Endothelial cell (in vitro differentiated cells): ENCODE results near the gene C19orf73. TPM values are rescaled to one million over a fixed set of nuclear protein-coding genes. Genes with fewer than 3 reads are reported as not detected.

ENCODE experiments used
- DNase-seq: peaks from one replicate; pipeline ENCODE4 v3.0.0; 2021; ENCODE audit warnings: low spot score
- H3K27ac Mint-ChIP-seq: one replicate; pipeline ENCODE4 v1.8.0; 2021; ENCODE audit warnings: mixed read lengths, inconsistent platforms; ENCODE audit not compliant: unreplicated experiment
- H3K27me3 Mint-ChIP-seq: one replicate; pipeline ENCODE4 v1.8.0; 2021; ENCODE audit warnings: mild to moderate bottlenecking, moderate library complexity, mixed read lengths, inconsistent platforms; ENCODE audit not compliant: unreplicated experiment
- H3K36me3 Mint-ChIP-seq: one replicate; pipeline ENCODE4 v1.8.0; 2021; ENCODE audit warnings: mild to moderate bottlenecking, low read depth, mixed read lengths, inconsistent platforms; ENCODE audit not compliant: unreplicated experiment
- H3K4me1 Mint-ChIP-seq: one replicate; pipeline ENCODE4 v1.8.0; 2021; ENCODE audit warnings: mild to moderate bottlenecking, mixed read lengths, inconsistent platforms; ENCODE audit not compliant: unreplicated experiment
- H3K4me3 Mint-ChIP-seq: one replicate; pipeline ENCODE4 v1.8.0; 2021; ENCODE audit warnings: mild to moderate bottlenecking, mixed read lengths, inconsistent platforms; ENCODE audit not compliant: unreplicated experiment
- H3K9me3 Mint-ChIP-seq: one replicate; pipeline ENCODE4 v1.8.0; 2021; ENCODE audit warnings: mixed read lengths, inconsistent platforms; ENCODE audit not compliant: unreplicated experiment
- CTCF ChIP-seq: fragments of 200-600 bp; sonication (generic); IDR thresholded peaks from one replicate; pipeline ENCODE4 v1.5.0; 2021; ENCODE audit warnings: antibody characterized with exemption; ENCODE audit not compliant: unreplicated experiment
- long read RNA-seq: library from polyadenylated mRNA; unstranded; transcript quantifications from one replicate; pipeline ENCODE4 v2.0.0, GENCODE V29; 2020; ENCODE audit not compliant: unreplicated experiment
- total RNA-seq: library from RNA; stranded (reverse); fragmentation: NEBNext Ultra II Directional; extraction: Animal tissue kit (Norgen Biotek cat#: 25700); gene quantifications from one replicate; pipeline ENCODE4 v1.2.1, GENCODE V29; 2021; ENCODE audit not compliant: unreplicated experiment

Gene C19orf73
- total RNA-seq: 0.51 TPM
- long read RNA-seq: 0 reads

GRCh38 chr19:49118565-49119410, at the start of gene C19orf73:
C19orf73 (minus strand) TSS chr19:49119143; CDS start chr19:49119022, 121 bp downstream.
- peak within 1 kb of the TSS; percentile 89 for H3K4me3 Mint-ChIP-seq
- H3K4me1 Mint-ChIP-seq: peaks cover 17% of the 10 kb centered on the region
- peaks cover 10% of the 10 kb centered on the region for H3K36me3 Mint-ChIP-seq
- DNase-seq: peak; percentile 95
- peak within 1 kb of the TSS; percentile 45 for H3K27ac Mint-ChIP-seq
- peaks cover 22% of the 10 kb centered on the region for H3K27me3 Mint-ChIP-seq
- peak; percentile 21 for TF ChIP-seq CTCF
- no peaks in the 10 kb centered on the region for H3K9me3 Mint-ChIP-seq

GRCh38 chr19:49168421-49168820, 49.5 kb upstream of the C19orf73 start:
- H3K9me3 Mint-ChIP-seq: no peaks in the 10 kb centered on the region
- peaks cover 3% of the 10 kb centered on the region for H3K27me3 Mint-ChIP-seq
- peaks cover 19% of the 10 kb centered on the region for H3K36me3 Mint-ChIP-seq
- H3K4me3 Mint-ChIP-seq: no peak overlapping the region
- no peak for TF ChIP-seq CTCF
- H3K4me1 Mint-ChIP-seq: peaks cover 15% of the 10 kb centered on the region
- DNase-seq: no peak
- no peak overlapping the region for H3K27ac Mint-ChIP-seq

- Mint-ChIP-seq H3K4me3 (peak overlapping the region; percentile 47), H3K4me1 (peaks cover 15% of the 10 kb centered on the region), H3K36me3 (peaks cover 19% of the 10 kb centered on the region), H3K27ac (no peak overlapping the region), H3K27me3 (peaks cover 3% of the 10 kb centered on the region), H3K9me3 (no peaks in the 10 kb centered on the region)
- no peak for DNase-seq
- TF ChIP-seq CTCF: no peak
Observed at GRCh38 chr19:49167857-49168409, 49.0 kb upstream of the C19orf73 start.

- Mint-ChIP-seq H3K27me3 (peaks cover 3% of the 10 kb centered on the region), H3K36me3 (peaks cover 19% of the 10 kb centered on the region), H3K9me3 (no peaks in the 10 kb centered on the region), H3K27ac (no peak overlapping the region), H3K4me1 (peaks cover 15% of the 10 kb centered on the region), H3K4me3 (no peak overlapping the region)
- no peak for TF ChIP-seq CTCF
- no peak for DNase-seq
Observed at GRCh38 chr19:49165865-49166301, 46.9 kb upstream of the C19orf73 start.
